Smooth muscle cell (in vitro differentiated cells): Measurements from ENCODE around the gene GAB2. TPM values are rescaled to one million over a fixed set of nuclear protein-coding genes. Genes with fewer than 3 reads are reported as not detected.

ENCODE experiments used
- DNase-seq: peaks from one replicate; lab custom pipeline; 2025; ENCODE audit not compliant: unreplicated experiment; lab: John Stamatoyannopoulos, UW
- H2AFZ ChIP-seq: fragments of 200-600 bp; sonication (generic); 2 replicates; pipeline ENCODE4 v1.6.0; 2016; ENCODE audit warnings: antibody characterized with exemption, low read depth, mild to moderate bottlenecking
- H3F3A ChIP-seq: fragments of 200-600 bp; sonication (generic); 2 replicates; pipeline ENCODE4 v1.6.0; 2017; ENCODE audit warnings: antibody characterized with exemption, low read depth
- H3K27ac ChIP-seq: fragments of 200-600 bp; sonication (generic); 2 replicates; pipeline ENCODE4 v1.5.1; 2016; ENCODE audit warnings: low read depth, mild to moderate bottlenecking
- H3K27me3 ChIP-seq: fragments of 200-600 bp; sonication (generic); 2 replicates; pipeline ENCODE4 v1.6.1; 2016; ENCODE audit warnings: low read depth, mild to moderate bottlenecking
- H3K36me3 ChIP-seq: fragments of 200-600 bp; sonication (generic); 2 replicates; pipeline ENCODE4 v1.5.1; 2016; ENCODE audit warnings: low read depth
- H3K4me1 ChIP-seq: fragments of 200-600 bp; sonication (generic); 2 replicates; pipeline ENCODE4 v1.5.1; 2016; ENCODE audit warnings: low read depth
- H3K4me2 ChIP-seq: fragments of 200-600 bp; sonication (generic); 2 replicates; pipeline ENCODE4 v1.6.0; 2016; ENCODE audit warnings: mild to moderate bottlenecking
- H3K4me3 ChIP-seq: fragments of 200-600 bp; sonication (generic); 2 replicates; pipeline ENCODE4 v1.5.1; 2016; ENCODE audit warnings: mild to moderate bottlenecking
- H3K79me2 ChIP-seq: fragments of 200-600 bp; sonication (generic); 2 replicates; pipeline ENCODE4 v1.6.0; 2016; ENCODE audit warnings: low read depth, mild to moderate bottlenecking
- H3K9ac ChIP-seq: fragments of 200-600 bp; sonication (generic); 2 replicates; pipeline ENCODE4 v1.6.0; 2016; ENCODE audit warnings: low read depth
- H3K9me3 ChIP-seq: fragments of 200-600 bp; sonication (generic); replicated peaks from 2 replicates; pipeline ENCODE4 v1.5.1; 2016; ENCODE audit warnings: low read depth
- H4K20me1 ChIP-seq: fragments of 200-600 bp; sonication (generic); 2 replicates; pipeline ENCODE4 v1.6.0; 2016; ENCODE audit warnings: low read depth
- WGBS: methylation state at CpG from one replicate; pipeline ENCODE4 v1.1.7; 2016; ENCODE audit warnings: low lambda C conversion rate; 5-methylcytosine and 5-hydroxymethylcytosine counted together
- polyA plus RNA-seq: library from polyadenylated mRNA; unstranded; fragments of >200 nt; fragmentation: Nextera tagmentation; extraction: Ambion mirVana; gene quantifications from 2 replicates; pipeline ENCODE4 v1.2.1, GENCODE V29; 2016
- total RNA-seq: library from RNA; depleted of rRNA; stranded (reverse); fragments of >200 nt; gene quantifications from 2 replicates; pipeline ENCODE4 v1.2.3, GENCODE V29; 2014
- TF ChIP-seq, protein P1 (sequence below): fragments of 200-600 bp; sonication (generic); IDR thresholded peaks from 2 replicates; pipeline ENCODE4 v1.5.1; 2017; ENCODE audit warnings: borderline replicate concordance, mild to moderate bottlenecking, antibody characterized with exemption; ENCODE audit not compliant: insufficient read depth, poor library complexity, severe bottlenecking

GAB2 gene
- total and polyA plus RNA-seq, 2 experiments from 2014 or later = 4.2 to 9.7 TPM

DNA sequence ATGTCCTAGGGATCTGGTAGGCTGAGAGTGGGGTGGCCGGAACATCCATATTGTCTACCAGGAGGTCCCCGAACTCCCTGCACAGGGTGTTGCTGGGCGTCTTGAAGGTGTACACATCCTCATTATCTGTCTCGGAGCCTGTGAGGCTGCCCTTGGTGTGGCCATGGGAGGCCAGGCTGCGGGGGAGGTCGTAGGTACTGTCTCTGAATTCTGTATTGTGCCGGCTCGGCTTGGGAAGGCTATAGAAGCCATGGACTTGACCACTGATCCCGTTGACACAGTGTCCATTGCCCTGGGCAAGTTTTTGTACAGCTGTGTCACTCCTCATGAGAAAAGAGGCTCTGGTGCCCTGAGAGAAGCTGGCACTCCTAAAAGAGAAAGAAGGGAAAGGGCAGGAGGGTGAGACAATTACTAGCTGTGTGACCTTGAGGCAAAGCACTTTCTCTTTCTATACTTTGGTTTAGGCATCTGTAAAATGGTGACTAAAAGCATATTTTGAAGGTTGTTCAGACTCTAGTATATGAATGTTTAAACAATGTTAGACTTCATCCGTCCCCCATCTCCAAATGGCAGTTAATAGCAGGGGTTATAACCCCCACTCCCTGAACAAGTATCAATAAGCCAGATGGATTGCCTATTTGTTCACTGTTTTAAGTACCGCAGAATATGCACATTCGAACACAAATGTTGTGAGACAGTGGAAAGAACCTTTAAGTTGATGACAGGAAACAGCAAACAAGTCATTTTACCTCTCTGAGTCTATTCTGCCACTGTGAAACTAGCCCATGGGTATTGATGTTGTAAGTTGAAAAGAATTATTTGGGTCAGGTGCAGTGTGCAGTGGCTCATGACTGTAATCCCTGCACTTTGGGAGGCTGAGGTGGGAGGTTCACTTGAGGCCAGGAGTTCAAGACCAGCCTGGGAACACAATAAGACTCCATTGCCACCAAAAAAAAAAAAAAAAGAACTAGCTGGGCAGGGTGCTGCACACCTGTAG, 190.6 kb downstream of the GAB2 start:
- no peak overlapping the region for H2AFZ ChIP-seq
- TF ChIP-seq, protein P1, sequence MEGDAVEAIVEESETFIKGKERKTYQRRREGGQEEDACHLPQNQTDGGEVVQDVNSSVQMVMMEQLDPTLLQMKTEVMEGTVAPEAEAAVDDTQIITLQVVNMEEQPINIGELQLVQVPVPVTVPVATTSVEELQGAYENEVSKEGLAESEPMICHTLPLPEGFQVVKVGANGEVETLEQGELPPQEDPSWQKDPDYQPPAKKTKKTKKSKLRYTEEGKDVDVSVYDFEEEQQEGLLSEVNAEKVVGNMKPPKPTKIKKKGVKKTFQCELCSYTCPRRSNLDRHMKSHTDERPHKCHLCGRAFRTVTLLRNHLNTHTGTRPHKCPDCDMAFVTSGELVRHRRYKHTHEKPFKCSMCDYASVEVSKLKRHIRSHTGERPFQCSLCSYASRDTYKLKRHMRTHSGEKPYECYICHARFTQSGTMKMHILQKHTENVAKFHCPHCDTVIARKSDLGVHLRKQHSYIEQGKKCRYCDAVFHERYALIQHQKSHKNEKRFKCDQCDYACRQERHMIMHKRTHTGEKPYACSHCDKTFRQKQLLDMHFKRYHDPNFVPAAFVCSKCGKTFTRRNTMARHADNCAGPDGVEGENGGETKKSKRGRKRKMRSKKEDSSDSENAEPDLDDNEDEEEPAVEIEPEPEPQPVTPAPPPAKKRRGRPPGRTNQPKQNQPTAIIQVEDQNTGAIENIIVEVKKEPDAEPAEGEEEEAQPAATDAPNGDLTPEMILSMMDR = no peak
- no peaks in the 10 kb centered on the region for H4K20me1 ChIP-seq
- no peaks in the 10 kb centered on the region for H3K27me3 ChIP-seq
- H3K9ac ChIP-seq = no peak overlapping the region
- H3K4me1 ChIP-seq = no peaks in the 10 kb centered on the region
- no peaks in the 10 kb centered on the region for H3F3A ChIP-seq
- no peak overlapping the region for H3K4me3 ChIP-seq
- H3K4me2 ChIP-seq = no peak overlapping the region
- 89% methylated on average over 12 of the region's 12 CpGs for WGBS
- H3K36me3 ChIP-seq = no peaks in the 10 kb centered on the region
- no peaks in the 10 kb centered on the region for H3K79me2 ChIP-seq
- no peak for DNase-seq
- no peak overlapping the region for H3K27ac ChIP-seq
- H3K9me3 ChIP-seq = no peaks in the 10 kb centered on the region

DNA sequence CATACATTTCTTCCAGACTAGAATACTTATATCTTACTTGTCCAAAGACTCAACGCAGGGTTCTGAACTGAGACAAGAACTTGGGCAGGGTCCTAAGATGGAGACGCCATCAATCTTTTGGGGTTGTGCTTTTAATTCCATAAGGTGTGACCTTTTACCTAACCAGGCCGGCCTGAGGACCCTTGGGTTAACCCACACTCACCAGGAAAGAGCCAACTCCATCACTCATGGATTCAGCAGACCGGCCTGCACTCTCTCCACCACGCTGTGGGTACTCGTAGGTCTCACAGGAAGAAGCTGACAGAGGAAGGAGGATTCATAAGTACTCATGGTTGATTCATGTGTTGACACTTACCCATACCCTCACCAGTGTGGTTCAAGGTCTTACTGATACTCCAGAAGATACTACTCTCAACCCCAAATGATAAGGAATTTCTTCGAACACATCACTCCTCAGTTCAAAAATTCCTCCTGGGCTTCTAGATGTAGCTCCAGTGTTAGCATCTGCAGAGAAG, 192.7 kb downstream of the GAB2 start:
- TF ChIP-seq, protein P1 = no peak

DNA sequence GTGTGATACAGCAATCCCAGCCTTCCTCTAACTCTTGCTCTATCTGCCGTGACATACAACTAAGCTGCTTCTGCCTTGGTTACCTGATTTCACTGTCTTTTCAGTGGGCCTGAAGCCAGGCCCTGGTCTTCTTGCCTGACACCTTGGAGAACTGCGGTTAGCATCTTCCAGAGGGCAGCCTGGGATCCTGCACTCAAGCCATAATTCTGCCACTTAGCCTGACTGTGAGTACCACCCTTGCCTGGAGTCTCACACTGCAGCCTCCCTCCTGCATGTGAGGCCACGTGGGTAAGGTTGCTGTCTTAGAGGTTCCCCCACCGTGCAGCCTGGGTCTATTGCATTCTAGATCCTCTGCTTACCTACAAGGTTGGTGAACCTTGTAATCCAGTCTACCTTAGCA, 193.1 kb downstream of the GAB2 start:
- 96% methylated on average over 4 of the region's 4 CpGs for WGBS
- Histone ChIP-seq H3K27me3 (no peaks in the 10 kb centered on the region), H3K36me3 (no peaks in the 10 kb centered on the region), H3F3A (no peaks in the 10 kb centered on the region), H3K9ac (no peak overlapping the region), H2AFZ (no peak overlapping the region), H3K4me1 (no peaks in the 10 kb centered on the region), H4K20me1 (no peaks in the 10 kb centered on the region), H3K4me2 (no peak overlapping the region), H3K27ac (no peak overlapping the region), H3K9me3 (no peaks in the 10 kb centered on the region), H3K79me2 (no peaks in the 10 kb centered on the region), H3K4me3 (no peak overlapping the region)
- no peak for DNase-seq
- TF ChIP-seq, protein P1 = no peak

More for the DNA sequence above, 192.7 kb downstream of the GAB2 start:
- Histone ChIP-seq H3K4me3 (no peak overlapping the region), H3K4me1 (no peaks in the 10 kb centered on the region), H3K4me2 (no peak overlapping the region), H3K27ac (no peak overlapping the region), H3K27me3 (no peaks in the 10 kb centered on the region), H4K20me1 (no peaks in the 10 kb centered on the region), H3K36me3 (no peaks in the 10 kb centered on the region), H3K9me3 (no peaks in the 10 kb centered on the region), H3K9ac (no peak overlapping the region), H3K79me2 (no peaks in the 10 kb centered on the region), H2AFZ (no peak overlapping the region), H3F3A (no peaks in the 10 kb centered on the region)
- no peak for DNase-seq
- 96% methylated on average over 7 of the region's 7 CpGs for WGBS
